Measurements from ENCODE around the gene ALX4.

GRCh38 chr11:44264761-44265160, 45.2 kb downstream of the ALX4 start:
- TF ChIP-seq CTCF (IDR thresholded peaks at IDR 0.05) (no peak), POLR2A (IDR thresholded peaks at IDR 0.05) (no peak)

All from Peyer's patch (tissue), 4 donors.